BLaER1 treated with 17β-estradiol and CSF1 and Interleukin-3, amounts not matched to agents 10 nM and 100 nM (cell line): ENCODE results near the gene CDH2.
"Not testable (repeated sequence)": the region's sequence is repeated elsewhere in the genome, so short reads cannot be mapped to it uniquely, and the experiment has no call there.

Source experiments
- H3K27ac ChIP-seq, 11 experiments: shearing (Covaris generic); formaldehyde crosslinking; 2 replicates each; pipeline ENCODE4 v1.8.1; 2022
- H3K27me3 ChIP-seq, 11 experiments: shearing (Covaris generic); formaldehyde crosslinking; 2 replicates each; pipeline ENCODE4 v1.8.1; 2022
- H3K36me3 ChIP-seq, 11 experiments: shearing (Covaris generic); formaldehyde crosslinking; 2 replicates each; pipeline ENCODE4 v1.8.1; 2022
- H3K4me1 ChIP-seq, 10 experiments: shearing (Covaris generic); formaldehyde crosslinking; 2 replicates each; pipeline ENCODE4 v1.8.1; 2022
- H3K4me2 ChIP-seq, 11 experiments: shearing (Covaris generic); formaldehyde crosslinking; 2 replicates each; pipeline ENCODE4 v1.8.1; 2022
- H3K4me3 ChIP-seq, 10 experiments: shearing (Covaris generic); formaldehyde crosslinking; 2 replicates each; pipeline ENCODE4 v1.8.1; 2022
- H3K9ac ChIP-seq, 11 experiments: shearing (Covaris generic); formaldehyde crosslinking; 2 replicates each; pipeline ENCODE4 v1.8.1; 2022
- H3K9me3 ChIP-seq, 11 experiments: shearing (Covaris generic); formaldehyde crosslinking; replicated peaks in 1 of 11; 2 replicates each; pipeline ENCODE4 v1.8.1; 2022
- H4K20me1 ChIP-seq, 11 experiments: shearing (Covaris generic); formaldehyde crosslinking; 2 replicates each; pipeline ENCODE4 v1.8.1; 2022
- Cebpa-rat ChIP-seq, 11 experiments: shearing (Covaris generic); IDR thresholded peaks; 2 replicates each; pipeline ENCODE4 v1.8.1; 2022

The CDH2 gene

DNA sequence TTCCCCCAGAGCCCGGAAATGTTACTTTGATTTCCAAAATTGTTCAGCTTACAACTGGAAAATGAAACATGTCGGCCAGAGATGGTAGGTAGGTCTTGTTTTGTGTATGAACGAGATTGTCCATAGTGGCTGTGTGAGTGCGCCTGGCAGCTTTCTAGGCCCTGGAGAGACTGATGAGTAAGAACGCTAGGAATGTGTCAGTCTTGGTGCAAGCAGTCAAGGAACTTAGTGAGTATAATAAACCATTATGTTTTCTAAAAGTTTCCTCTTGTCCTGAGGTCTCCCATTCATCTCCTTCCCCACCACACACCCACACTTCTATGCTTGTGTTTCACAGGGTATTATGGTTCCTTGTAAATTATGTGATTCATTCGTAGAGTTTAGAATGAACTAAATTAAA lies 234.2 kb downstream of the CDH2 start:
- no peaks in the 10 kb centered on the region for H4K20me1 ChIP-seq

DNA sequence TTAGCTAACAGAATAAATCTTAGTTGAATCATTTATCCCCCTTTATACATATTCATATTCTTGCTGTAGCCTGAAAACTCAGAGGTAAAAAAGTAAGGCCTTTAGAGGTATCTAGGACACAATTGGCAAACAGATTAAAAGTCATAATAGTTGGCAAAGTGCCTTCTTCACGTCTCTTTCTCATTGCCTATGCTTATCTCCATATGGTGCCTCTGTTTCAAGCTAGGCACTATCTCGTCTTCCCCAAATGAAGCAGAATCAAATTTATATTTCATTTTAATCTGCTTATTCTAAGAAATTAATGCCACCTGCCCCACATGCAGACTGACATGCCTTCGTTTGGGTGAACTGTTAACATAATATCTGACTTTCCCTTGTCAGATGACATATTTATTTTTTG lies 245.4 kb downstream of the CDH2 start:
- Histone ChIP-seq H3K4me1 (no peaks in the 10 kb centered on the region), H4K20me1 (no peaks in the 10 kb centered on the region), H3K9ac (no peak overlapping the region), H3K4me3 (no peak overlapping the region), H3K27ac (no peak overlapping the region), H3K4me2 (no peak overlapping the region), H3K27me3 (no peaks in the 10 kb centered on the region), H3K36me3 (no peaks in the 10 kb centered on the region), H3K9me3 (no peaks in the 10 kb centered on the region)
- TF ChIP-seq Cebpa-rat (IDR thresholded peaks at IDR 0.05), result no peak

More for the DNA sequence above, 234.2 kb downstream of the CDH2 start:
- Histone ChIP-seq H3K27ac (no peak overlapping the region), H3K36me3 (no peaks in the 10 kb centered on the region), H3K9ac (no peak overlapping the region), H3K4me2 (no peak overlapping the region), H3K4me3 (no peak overlapping the region), H3K27me3 (no peaks in the 10 kb centered on the region), H3K4me1 (no peaks in the 10 kb centered on the region), H3K9me3 (no peaks in the 10 kb centered on the region)
- no peak for TF ChIP-seq Cebpa-rat (IDR thresholded peaks at IDR 0.05)

DNA sequence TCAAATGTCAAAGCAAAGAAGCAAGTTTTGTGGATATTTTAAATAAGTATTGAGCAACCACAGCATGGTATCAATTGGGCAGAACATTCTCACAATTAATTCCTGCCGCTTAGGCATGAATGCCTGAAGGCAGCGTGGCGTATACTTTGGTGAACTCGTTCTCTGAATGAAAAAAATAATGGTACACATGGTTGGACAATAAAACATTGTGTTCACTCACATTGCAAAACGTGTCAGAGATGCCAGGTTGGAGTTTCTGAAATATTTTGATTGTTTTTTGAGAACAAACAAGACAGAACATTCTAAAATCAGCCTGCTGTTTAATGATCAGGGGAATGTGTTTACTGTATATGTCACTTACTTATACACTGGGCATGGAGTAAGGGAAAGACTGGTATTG lies 254.2 kb downstream of the CDH2 start:
- Histone ChIP-seq H3K4me2 (no peak overlapping the region), H3K36me3 (no peaks in the 10 kb centered on the region)

GRCh38 chr18:27921904-27922751 lies 254.8 kb downstream of the CDH2 start:
- no peak for TF ChIP-seq Cebpa-rat (IDR thresholded peaks at IDR 0.05)
- Histone ChIP-seq H3K27me3 (no peaks in the 10 kb centered on the region), H3K4me3 (no peak overlapping the region), H3K4me1 (no peaks in the 10 kb centered on the region), H4K20me1 (no peaks in the 10 kb centered on the region), H3K36me3 (no peaks in the 10 kb centered on the region), H3K4me2 (no peak overlapping the region), H3K9ac (no peak overlapping the region), H3K27ac (no peak overlapping the region), H3K9me3 (no peaks in the 10 kb centered on the region)

More for the DNA sequence above, 254.2 kb downstream of the CDH2 start:
- Histone ChIP-seq H3K4me1 (no peaks in the 10 kb centered on the region), H3K27me3 (no peaks in the 10 kb centered on the region), H3K4me3 (no peak overlapping the region), H3K27ac (no peak overlapping the region), H3K9me3 (no peaks in the 10 kb centered on the region), H3K9ac (no peak overlapping the region), H4K20me1 (no peaks in the 10 kb centered on the region)
- no peak for TF ChIP-seq Cebpa-rat (IDR thresholded peaks at IDR 0.05)

DNA sequence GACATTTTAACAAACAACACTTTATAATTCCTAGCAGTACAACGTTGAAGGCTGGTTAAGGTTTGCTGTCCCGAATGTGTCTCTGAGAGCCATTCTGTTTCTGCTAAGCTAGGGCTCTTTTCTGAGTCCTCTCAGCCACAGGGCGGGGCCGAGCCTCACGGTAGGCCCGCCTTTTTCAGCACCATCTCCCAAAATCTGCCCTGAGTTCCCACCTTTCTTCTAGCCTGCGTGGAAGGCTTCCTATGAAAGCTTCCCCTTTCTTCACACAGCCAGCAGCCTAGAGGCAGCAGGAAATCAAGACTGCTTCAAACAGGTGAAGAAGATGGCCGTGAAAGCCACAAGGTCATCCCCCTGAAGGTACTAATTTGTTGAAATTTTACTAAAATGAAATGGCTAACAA lies 255.5 kb downstream of the CDH2 start:
- Histone ChIP-seq H3K4me1 (no peaks in the 10 kb centered on the region), H3K4me2 (no peak overlapping the region), H3K4me3 (no peak overlapping the region), H4K20me1 (no peaks in the 10 kb centered on the region), H3K36me3 (no peaks in the 10 kb centered on the region), H3K27ac (no peak overlapping the region), H3K27me3 (no peaks in the 10 kb centered on the region), H3K9me3 (no peaks in the 10 kb centered on the region), H3K9ac (no peak overlapping the region)
- no peak for TF ChIP-seq Cebpa-rat (IDR thresholded peaks at IDR 0.05)

- Histone ChIP-seq H3K9me3 (no peaks in the 10 kb centered on the region), H4K20me1 (no peaks in the 10 kb centered on the region), H3K4me3 (no peak overlapping the region), H3K9ac (no peak overlapping the region), H3K4me1 (no peaks in the 10 kb centered on the region), H3K4me2 (no peak overlapping the region), H3K27me3 (no peaks in the 10 kb centered on the region), H3K27ac (no peak overlapping the region), H3K36me3 (no peaks in the 10 kb centered on the region)
- no peak for TF ChIP-seq Cebpa-rat (IDR thresholded peaks at IDR 0.05)
Observed at GRCh38 chr18:27920836-27921235, 256.1 kb downstream of the CDH2 start.

DNA sequence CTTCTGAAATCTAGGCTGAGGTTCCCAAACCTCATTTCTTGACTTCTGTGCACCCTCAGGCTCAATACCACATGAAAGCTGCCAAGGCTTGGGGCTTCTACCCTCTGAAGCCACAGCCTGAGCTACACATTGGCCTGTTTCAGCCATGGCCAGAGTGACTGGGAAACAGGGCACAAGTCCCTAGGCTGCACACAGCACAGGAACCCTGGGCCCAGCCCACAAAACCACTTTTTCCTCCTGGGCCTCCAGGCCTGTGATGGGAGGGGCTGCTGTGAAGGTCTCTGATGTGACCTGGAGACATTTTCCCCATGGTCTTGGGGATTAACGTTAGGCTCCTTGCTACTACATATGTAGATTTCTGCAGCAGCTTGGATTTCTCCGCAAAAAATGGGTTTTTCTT lies 270.7 kb downstream of the CDH2 start:
- H3K27me3 ChIP-seq, H3K4me3 ChIP-seq: not testable (repeated sequence)

GRCh38 chr18:27903906-27904305 lies 273.0 kb downstream of the CDH2 start:
- H3K36me3 ChIP-seq, result no peaks in the 10 kb centered on the region
- H3K4me1 ChIP-seq, result no peaks in the 10 kb centered on the region
- H3K4me2 ChIP-seq, result no peak overlapping the region
- H3K27me3 ChIP-seq, result no peaks in the 10 kb centered on the region
- H4K20me1 ChIP-seq, result no peaks in the 10 kb centered on the region
- H3K9me3 ChIP-seq, result peaks cover 20 to 37% (median 30%) of the 10 kb centered on the region in 11 experiments
- H3K4me3 ChIP-seq, result no peak overlapping the region
- H3K9ac ChIP-seq, result no peak overlapping the region
- no peak overlapping the region for H3K27ac ChIP-seq
- no peak for TF ChIP-seq Cebpa-rat (IDR thresholded peaks at IDR 0.05)

More for the DNA sequence above, 270.7 kb downstream of the CDH2 start:
- H3K9me3 ChIP-seq, result peaks cover 30 to 55% (median 37%) of the 10 kb centered on the region in 11 experiments
- H3K27ac ChIP-seq, H3K4me1 ChIP-seq, H4K20me1 ChIP-seq, H3K4me2 ChIP-seq, H3K9ac ChIP-seq, H3K36me3 ChIP-seq: not testable (repeated sequence)

DNA sequence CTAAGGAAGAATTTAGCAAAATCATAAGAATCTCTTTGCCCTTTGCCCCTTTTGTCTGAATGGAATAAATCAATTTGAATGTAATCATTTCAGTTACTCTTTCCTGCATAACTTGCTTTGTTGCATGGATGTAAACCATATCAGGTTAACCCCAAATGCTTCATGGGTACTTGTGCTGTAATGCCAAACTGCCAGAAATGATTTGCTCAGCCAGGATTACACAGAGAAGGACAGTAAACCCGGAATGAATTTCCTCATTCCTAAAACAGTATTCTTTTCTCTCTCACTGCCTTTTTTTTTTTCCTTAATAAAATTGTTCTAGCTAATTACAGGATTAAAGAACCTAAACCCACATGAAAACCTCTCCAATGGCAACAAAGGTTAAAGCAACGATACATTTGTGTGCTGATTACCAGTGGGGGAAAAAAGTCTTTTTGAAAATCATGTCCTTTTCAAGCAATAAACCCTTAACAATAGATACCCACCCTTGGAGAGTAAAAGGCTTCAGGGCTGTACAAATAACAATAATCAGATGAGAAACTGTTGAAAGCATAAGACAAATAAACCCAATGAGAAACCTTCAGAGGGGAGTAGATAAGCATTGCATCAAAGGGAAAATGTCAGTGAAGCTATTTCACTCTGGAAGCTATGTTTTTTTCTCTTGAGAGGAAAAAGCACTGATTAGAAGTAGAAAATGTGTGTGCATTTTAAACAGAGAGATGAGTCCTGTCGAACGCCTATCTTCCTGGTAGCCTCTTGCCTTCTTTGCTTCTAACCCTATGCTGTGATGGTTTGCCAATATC lies 275.3 kb downstream of the CDH2 start:
- H3K9ac ChIP-seq, result no peak overlapping the region
- no peaks in the 10 kb centered on the region for H3K4me1 ChIP-seq
- no peak for TF ChIP-seq Cebpa-rat (IDR thresholded peaks at IDR 0.05)
- no peaks in the 10 kb centered on the region for H4K20me1 ChIP-seq
- no peak overlapping the region for H3K4me3 ChIP-seq
- no peaks in the 10 kb centered on the region for H3K36me3 ChIP-seq
- no peak overlapping the region for H3K27ac ChIP-seq
- peaks cover 11 to 16% (median 15%) of the 10 kb centered on the region in 11 experiments for H3K9me3 ChIP-seq
- H3K4me2 ChIP-seq, result no peak overlapping the region
- H3K27me3 ChIP-seq, result no peaks in the 10 kb centered on the region
